Mesendoderm (in vitro differentiated cells): ENCODE results near the gene C21orf91.

Source experiments
- DNase-seq: peaks from one replicate; pipeline ENCODE4 v3.0.0; 2013
- H2AK5ac ChIP-seq: 2 replicates; pipeline ENCODE4 v1.6.1; 2013; ENCODE audit warnings: low read length, inconsistent platforms
- H2BK120ac ChIP-seq: 2 replicates; pipeline ENCODE4 v1.6.1; 2013; ENCODE audit warnings: low read depth, mild to moderate bottlenecking, low read length, moderate library complexity, mixed read lengths
- H2BK15ac ChIP-seq: replicated peaks from 2 replicates; pipeline ENCODE4 v1.6.1; 2013; ENCODE audit warnings: low read depth, mild to moderate bottlenecking, moderate library complexity
- H2BK5ac ChIP-seq: 2 replicates; pipeline ENCODE4 v1.6.1; 2013; ENCODE audit warnings: low read length, inconsistent platforms
- H3K18ac ChIP-seq: 2 replicates; pipeline ENCODE4 v1.6.1; 2013; ENCODE audit warnings: mild to moderate bottlenecking, low read length, mixed read lengths
- H3K23ac ChIP-seq: one replicate; pipeline ENCODE4 v1.6.1; 2013; ENCODE audit warnings: low read length
- H3K27ac ChIP-seq: 2 replicates; pipeline ENCODE4 v1.5.1; 2013; ENCODE audit warnings: low read depth, mild to moderate bottlenecking, inconsistent platforms, low read length, moderate library complexity
- H3K27me3 ChIP-seq: 2 replicates; pipeline ENCODE4 v1.6.1; 2013; ENCODE audit warnings: low read length, control low read depth, mild to moderate bottlenecking, inconsistent platforms; ENCODE audit not compliant: insufficient read depth, poor library complexity
- H3K36me3 ChIP-seq: 2 replicates; pipeline ENCODE4 v1.6.1; 2013; ENCODE audit warnings: low read length, inconsistent platforms; ENCODE audit not compliant: control insufficient read depth, insufficient read depth
- H3K4ac ChIP-seq: one replicate; pipeline ENCODE4 v1.6.1; 2013; ENCODE audit warnings: low read depth, mild to moderate bottlenecking, low read length, moderate library complexity
- H3K4me1 ChIP-seq: 2 replicates; pipeline ENCODE4 v1.6.1; 2013; ENCODE audit warnings: low read depth, low read length, inconsistent platforms; ENCODE audit not compliant: control insufficient read depth
- H3K4me2 ChIP-seq: 2 replicates; pipeline ENCODE4 v1.6.1; 2013; ENCODE audit warnings: low read length
- H3K4me3 ChIP-seq: 2 replicates; pipeline ENCODE4 v1.5.1; 2013; ENCODE audit warnings: mild to moderate bottlenecking, low read length
- H3K56ac ChIP-seq: one replicate; pipeline ENCODE4 v1.6.1; 2013; ENCODE audit warnings: low read length
- H3K79me1 ChIP-seq: 2 replicates; pipeline ENCODE4 v1.6.1; 2013; ENCODE audit warnings: low read length, inconsistent platforms
- H3K79me2 ChIP-seq: 2 replicates; pipeline ENCODE4 v1.6.1; 2013; ENCODE audit warnings: mild to moderate bottlenecking, low read length; ENCODE audit not compliant: control insufficient read depth, insufficient read depth
- H3K9ac ChIP-seq: 2 replicates; pipeline ENCODE4 v1.6.1; 2013; ENCODE audit warnings: low read length, inconsistent platforms
- H4K5ac ChIP-seq: one replicate; pipeline ENCODE4 v1.6.1; 2013; ENCODE audit warnings: low read length
- H4K8ac ChIP-seq: one replicate; pipeline ENCODE4 v1.6.1; 2013; ENCODE audit warnings: low read depth, mild to moderate bottlenecking, control low read depth, low read length, moderate library complexity
- WGBS: extraction: QIAGEN DNeasy Blood & Tissue Kit; methylation state at CpG from one replicate; pipeline ENCODE4 v1.1.7; 2013; ENCODE audit warnings: low lambda C conversion rate, missing lambda C conversion rate; ENCODE audit not compliant: insufficient coverage; ENCODE audit errors: extremely low coverage; 5-methylcytosine and 5-hydroxymethylcytosine counted together

Gene C21orf91

GRCh38 chr21:17813353-17813752 is 5.8 kb downstream of the C21orf91 start:
- no peak overlapping the region for H3K4ac ChIP-seq
- H2AK5ac ChIP-seq = no peak overlapping the region
- DNase-seq = no peak
- no peak overlapping the region for H3K4me3 ChIP-seq
- H3K79me2 ChIP-seq = peaks cover 3% of the 10 kb centered on the region
- H2BK120ac ChIP-seq = no peak overlapping the region
- no CpG with 5 or more reads among the region's 2 CpGs for WGBS
- H3K9ac ChIP-seq = no peak overlapping the region
- peaks cover 3% of the 10 kb centered on the region for H3K36me3 ChIP-seq
- H4K8ac ChIP-seq = no peak overlapping the region
- no peak overlapping the region for H3K18ac ChIP-seq
- H3K23ac ChIP-seq = no peak overlapping the region
- H3K56ac ChIP-seq = no peak overlapping the region
- H2BK15ac ChIP-seq = no peak overlapping the region
- H3K4me1 ChIP-seq = no peaks in the 10 kb centered on the region
- no peak overlapping the region for H2BK5ac ChIP-seq
- H3K27ac ChIP-seq = no peak overlapping the region
- no peak overlapping the region for H4K5ac ChIP-seq
- no peak overlapping the region for H3K4me2 ChIP-seq
- H3K27me3 ChIP-seq = no peaks in the 10 kb centered on the region
- H3K79me1 ChIP-seq = no peaks in the 10 kb centered on the region

DNA sequence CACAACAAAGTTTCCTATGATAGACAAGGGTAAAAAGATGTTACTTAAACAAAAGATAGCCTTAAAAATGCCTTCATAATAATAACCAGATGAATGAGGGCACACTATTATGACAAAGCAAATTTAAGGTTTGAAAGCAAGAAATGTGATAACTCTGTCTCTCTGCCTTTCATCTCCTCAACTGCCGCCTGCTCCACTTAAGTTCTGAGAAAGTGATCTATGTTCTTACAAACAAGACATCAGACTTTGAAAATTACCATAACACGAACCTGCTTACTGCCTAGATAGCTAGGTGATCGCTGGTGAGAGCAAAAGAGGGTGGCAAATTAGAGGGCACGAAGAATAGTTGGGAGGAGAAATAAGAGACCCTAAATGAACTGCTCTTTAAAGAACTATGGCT is 13.2 kb downstream of the C21orf91 start:
- no peak overlapping the region for H2AK5ac ChIP-seq
- DNase-seq = no peak
- no peak overlapping the region for H3K23ac ChIP-seq
- no peak overlapping the region for H3K9ac ChIP-seq
- no peaks in the 10 kb centered on the region for H3K79me2 ChIP-seq
- no CpG with 5 or more reads among the region's 4 CpGs for WGBS
- no peak overlapping the region for H3K18ac ChIP-seq
- no peak overlapping the region for H2BK5ac ChIP-seq
- H3K27ac ChIP-seq = no peak overlapping the region
- no peak overlapping the region for H4K8ac ChIP-seq
- no peak overlapping the region for H2BK120ac ChIP-seq
- no peak overlapping the region for H3K4ac ChIP-seq
- no peak overlapping the region for H4K5ac ChIP-seq
- no peak overlapping the region for H3K4me2 ChIP-seq
- H3K36me3 ChIP-seq = peaks cover 3% of the 10 kb centered on the region
- H3K4me3 ChIP-seq = no peak overlapping the region
- H3K56ac ChIP-seq = no peak overlapping the region
- no peaks in the 10 kb centered on the region for H3K4me1 ChIP-seq
- H2BK15ac ChIP-seq = no peak overlapping the region
- no peaks in the 10 kb centered on the region for H3K27me3 ChIP-seq
- peaks cover 6% of the 10 kb centered on the region for H3K79me1 ChIP-seq

DNA sequence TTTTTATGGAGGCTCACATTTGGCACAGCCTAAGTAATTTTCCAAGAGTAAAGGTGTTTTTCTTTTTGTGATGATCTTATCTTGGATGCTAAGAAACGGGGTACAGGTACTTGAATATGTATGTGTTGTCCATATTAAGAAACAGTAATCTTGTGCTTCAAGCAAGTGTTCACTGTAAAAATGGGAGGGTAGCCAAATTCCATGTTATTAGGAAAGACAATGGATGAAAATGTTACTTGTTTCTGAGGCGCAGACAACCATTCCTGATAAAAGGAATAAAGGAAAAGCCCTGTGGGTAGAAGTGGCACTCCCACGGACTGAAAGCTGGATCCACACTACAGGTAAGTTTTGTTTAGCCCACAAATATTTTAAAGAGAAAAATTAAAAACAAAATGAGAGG is 15.6 kb downstream of the C21orf91 start:
- no peaks in the 10 kb centered on the region for H3K36me3 ChIP-seq
- H3K27ac ChIP-seq = no peak overlapping the region
- H3K4me1 ChIP-seq = no peaks in the 10 kb centered on the region
- H3K4me3 ChIP-seq = no peak overlapping the region
- peaks cover 10% of the 10 kb centered on the region for H3K79me1 ChIP-seq
- H3K4me2 ChIP-seq = no peak overlapping the region
- no peak overlapping the region for H4K5ac ChIP-seq
- no peak overlapping the region for H3K9ac ChIP-seq
- H4K8ac ChIP-seq = no peak overlapping the region
- H2BK5ac ChIP-seq = no peak overlapping the region
- H2AK5ac ChIP-seq = no peak overlapping the region
- H2BK120ac ChIP-seq = no peak overlapping the region
- no peak for DNase-seq
- no peak overlapping the region for H3K56ac ChIP-seq
- H3K23ac ChIP-seq = no peak overlapping the region
- no peak overlapping the region for H3K4ac ChIP-seq
- no CpG with 5 or more reads among the region's 3 CpGs for WGBS
- no peak overlapping the region for H2BK15ac ChIP-seq
- H3K79me2 ChIP-seq = no peaks in the 10 kb centered on the region
- H3K27me3 ChIP-seq = no peaks in the 10 kb centered on the region
- no peak overlapping the region for H3K18ac ChIP-seq

GRCh38 chr21:17802572-17802971 is 16.6 kb downstream of the C21orf91 start:
- no peaks in the 10 kb centered on the region for H3K79me2 ChIP-seq

DNA sequence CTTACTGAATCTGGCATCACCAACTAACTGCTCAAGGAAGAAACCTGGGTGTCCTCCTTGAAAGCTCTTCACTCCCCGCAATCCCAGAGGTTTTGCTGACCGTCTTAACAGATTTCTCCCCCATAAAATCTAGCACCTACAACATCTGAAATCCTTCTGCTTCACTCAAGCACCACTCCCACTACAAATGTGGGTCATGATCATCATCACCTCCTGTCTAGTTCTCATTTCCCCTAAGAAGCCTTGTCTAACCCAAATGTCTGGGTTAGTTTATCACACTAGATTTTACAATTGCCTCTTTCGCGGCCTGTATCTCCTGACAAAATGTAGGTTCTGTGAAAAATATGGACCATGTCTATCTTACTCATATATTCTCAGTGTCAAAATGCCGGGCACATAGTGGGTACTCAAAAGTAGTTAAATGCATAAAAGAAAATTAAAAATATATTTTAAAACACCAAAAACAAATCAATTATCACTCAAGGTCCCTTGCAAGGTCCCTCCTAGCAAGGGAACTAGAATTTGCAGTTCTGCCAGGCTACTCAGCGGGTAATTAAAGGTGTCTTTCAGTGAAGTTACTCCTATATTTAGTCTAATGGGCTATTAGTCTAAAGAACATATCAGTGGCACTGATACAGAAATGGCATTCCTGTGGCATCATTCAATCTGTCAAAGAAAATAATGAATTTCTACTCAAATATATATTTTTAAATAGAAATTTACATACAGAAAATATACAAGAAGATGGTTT is 19.6 kb downstream of the C21orf91 start:
- H3K4me2 ChIP-seq = no peak overlapping the region
- no peak overlapping the region for H2BK15ac ChIP-seq
- H2AK5ac ChIP-seq = no peak overlapping the region
- no peak overlapping the region for H2BK5ac ChIP-seq
- H3K27ac ChIP-seq = no peak overlapping the region
- no peaks in the 10 kb centered on the region for H3K79me2 ChIP-seq
- no peaks in the 10 kb centered on the region for H3K27me3 ChIP-seq
- H4K8ac ChIP-seq = no peak overlapping the region
- H3K79me1 ChIP-seq = peaks cover 10% of the 10 kb centered on the region
- no peak overlapping the region for H3K9ac ChIP-seq
- no peak overlapping the region for H2BK120ac ChIP-seq
- no peaks in the 10 kb centered on the region for H3K4me1 ChIP-seq
- H3K36me3 ChIP-seq = peaks cover 2% of the 10 kb centered on the region
- no peak overlapping the region for H4K5ac ChIP-seq
- no peak overlapping the region for H3K56ac ChIP-seq
- WGBS = no CpG with 5 or more reads among the region's 6 CpGs
- H3K23ac ChIP-seq = no peak overlapping the region
- no peak overlapping the region for H3K18ac ChIP-seq
- H3K4me3 ChIP-seq = no peak overlapping the region
- no peak overlapping the region for H3K4ac ChIP-seq
- DNase-seq = no peak

More at GRCh38 chr21:17802572-17802971, 16.6 kb downstream of the C21orf91 start:
- Histone ChIP-seq H2BK5ac (no peak overlapping the region), H3K23ac (no peak overlapping the region), H3K79me1 (peaks cover 10% of the 10 kb centered on the region), H4K8ac (no peak overlapping the region), H3K18ac (no peak overlapping the region), H3K4me3 (no peak overlapping the region), H4K5ac (no peak overlapping the region), H3K56ac (no peak overlapping the region), H3K4me2 (no peak overlapping the region), H3K9ac (no peak overlapping the region), H2BK120ac (no peak overlapping the region), H3K27ac (no peak overlapping the region), H3K36me3 (no peaks in the 10 kb centered on the region), H3K27me3 (no peaks in the 10 kb centered on the region), H2AK5ac (no peak overlapping the region), H2BK15ac (no peak overlapping the region), H3K4ac (no peak overlapping the region), H3K4me1 (no peaks in the 10 kb centered on the region)
- 100% methylated on average over 1 of the region's 1 CpG for WGBS
- DNase-seq = no peak

DNA sequence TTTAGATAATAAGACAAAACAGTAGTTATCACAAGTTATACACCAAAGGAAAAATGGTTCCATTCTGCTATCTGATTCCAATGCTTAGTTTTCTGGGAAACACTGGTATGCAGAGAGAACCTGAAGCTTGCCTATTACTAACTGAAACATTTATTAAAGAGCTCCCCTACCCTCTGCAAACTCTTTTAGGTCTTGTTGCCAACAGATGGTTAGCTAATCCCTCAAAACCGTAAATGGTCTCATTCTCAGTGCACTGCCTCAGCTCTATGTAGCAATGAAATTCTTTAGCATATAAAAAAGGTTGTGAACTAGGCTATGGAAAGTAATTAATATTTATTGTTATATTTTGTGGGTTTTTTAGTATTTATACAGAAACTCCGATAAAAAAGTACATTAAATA is 20.4 kb downstream of the C21orf91 start:
- Histone ChIP-seq H3K27me3 (no peaks in the 10 kb centered on the region), H3K4me1 (no peaks in the 10 kb centered on the region), H3K23ac (no peak overlapping the region), H3K36me3 (peaks cover 2% of the 10 kb centered on the region), H3K4me3 (no peak overlapping the region), H3K56ac (no peak overlapping the region), H4K8ac (no peak overlapping the region), H3K4me2 (no peak overlapping the region), H2AK5ac (no peak overlapping the region), H3K9ac (no peak overlapping the region), H3K18ac (no peak overlapping the region), H2BK5ac (no peak overlapping the region), H3K79me2 (no peaks in the 10 kb centered on the region), H3K79me1 (peaks cover 8% of the 10 kb centered on the region), H2BK120ac (no peak overlapping the region), H4K5ac (no peak overlapping the region), H3K27ac (no peak overlapping the region), H2BK15ac (no peak overlapping the region), H3K4ac (no peak overlapping the region)
- WGBS = no CpG with 5 or more reads among the region's 2 CpGs
- no peak for DNase-seq
